Measurements from ENCODE around the gene FBXL14.

- TF ChIP-seq CTBP1 (IDR thresholded peaks at IDR 0.05; ENCODE audit: borderline replicate concordance) (no peak), LEF1 (IDR thresholded peaks at IDR 0.05; ENCODE audit: borderline replicate concordance) (no peak), HDGF (IDR thresholded peaks at IDR 0.05; ENCODE audit: borderline replicate concordance) (no peak), FOXM1 (IDR thresholded peaks at IDR 0.05; ENCODE audit: borderline replicate concordance) (no peak), NFRKB (IDR thresholded peaks at IDR 0.05) (no peak), FOXA1 (IDR thresholded peaks at IDR 0.05) (no peak), FOXK2 (IDR thresholded peaks at IDR 0.05) (no peak), TARDBP (IDR thresholded peaks at IDR 0.05) (no peak), SUZ12 (IDR thresholded peaks at IDR 0.05) (no peak)
Observed at GRCh38 chr12:1536817-1537216, 57.6 kb downstream of the FBXL14 start.

All from HEK293T (cell line).